CD14-positive monocyte (primary cell): Measurements from ENCODE around the gene FCN2. TPM values are rescaled to one million over a fixed set of nuclear protein-coding genes. Genes with fewer than 3 reads are reported as not detected.
A peak's percentile ranks its signal among the peaks of the same experiment; 100 is the strongest.

Experiments
- DNase-seq, 3 donors: peaks; one replicate each; pipeline ENCODE4 v3.0.0-alpha.2; 2011 to 2022
- H2AFZ ChIP-seq: 2 replicates; pipeline ENCODE4 v1.6.0; 2012; ENCODE audit warnings: mild to moderate bottlenecking, low read depth, low read length, inconsistent platforms; ENCODE audit not compliant: insufficient read depth, poor library complexity, severe bottlenecking
- H3K27ac ChIP-seq, 2 donors: 1 replicate in 1 of 2; 2 replicates in 1 of 2; pipeline ENCODE4 v1.5.1; 2012 to 2013; ENCODE audit warnings: low read length in 2 of 2, control low read depth in 1 of 2, inconsistent platforms in 1 of 2, low read depth in 1 of 2, mild to moderate bottlenecking in 1 of 2
- H3K27me3 ChIP-seq, 2 donors: one replicate each; pipeline versions ENCODE4 v1.6.0 to v1.6.1; 2011 to 2013; ENCODE audit warnings: low read length in 2 of 2; ENCODE audit not compliant: control insufficient read depth in 2 of 2, insufficient read depth in 2 of 2
- H3K36me3 ChIP-seq, 2 donors: replicated peaks in 1 of 2; 1 replicate in 1 of 2; 2 replicates in 1 of 2; pipeline versions ENCODE4 v1.5.1 to v1.6.1; 2012 to 2013; ENCODE audit warnings: low read length in 2 of 2, control low read depth in 1 of 2, inconsistent platforms in 1 of 2, mild to moderate bottlenecking in 1 of 2; ENCODE audit not compliant: insufficient read depth in 2 of 2, control insufficient read depth in 1 of 2
- H3K4me1 ChIP-seq, 2 donors: 1 replicate in 1 of 2; 2 replicates in 1 of 2; pipeline versions ENCODE4 v1.5.1 to v1.6.1; 2012 to 2013; ENCODE audit warnings: low read length in 2 of 2, control low read depth in 1 of 2, inconsistent platforms in 1 of 2, mild to moderate bottlenecking in 1 of 2, moderate library complexity in 1 of 2; ENCODE audit not compliant: insufficient read depth in 2 of 2, control insufficient read depth in 1 of 2
- H3K4me2 ChIP-seq: replicated peaks from 2 replicates; pipeline ENCODE3; 2012; ENCODE audit warnings: low read length, moderate library complexity, mild to moderate bottlenecking; ENCODE audit not compliant: poor library complexity, severe bottlenecking; ENCODE audit errors: extremely low read depth
- H3K4me3 ChIP-seq, 3 experiments: fragments of 200-600 bp in 1 of 3; sonication (generic) in 1 of 3; replicated peaks in 1 of 3; 1 replicate in 2 of 3; 2 replicates in 1 of 3; pipeline ENCODE4 v1.5.1; 2011 to 2013; ENCODE audit warnings: low read length in 3 of 3, mild to moderate bottlenecking in 3 of 3, control low read depth in 2 of 3, low read depth in 2 of 3, inconsistent platforms in 1 of 3, moderate library complexity in 1 of 3
- H3K79me2 ChIP-seq: 2 replicates; pipeline ENCODE4 v1.6.0; 2012; ENCODE audit warnings: mild to moderate bottlenecking, control low read depth, inconsistent platforms, low read length, moderate library complexity; ENCODE audit not compliant: insufficient read depth
- H3K9ac ChIP-seq: 2 replicates; pipeline ENCODE4 v1.6.0; 2017; ENCODE audit warnings: low read length, mild to moderate bottlenecking; ENCODE audit not compliant: insufficient read depth, poor library complexity, severe bottlenecking
- H3K9me3 ChIP-seq, 2 donors: replicated peaks in 1 of 2; 1 replicate in 1 of 2; 2 replicates in 1 of 2; pipeline versions ENCODE4 v1.5.1 to v1.6.1; 2012 to 2013; ENCODE audit warnings: low read length in 2 of 2, control low read depth in 1 of 2; ENCODE audit not compliant: control insufficient read depth in 1 of 2, insufficient read depth in 1 of 2
- H4K20me1 ChIP-seq: 2 replicates; pipeline ENCODE4 v1.6.0; 2012; ENCODE audit warnings: mild to moderate bottlenecking, low read length, control low read depth, moderate library complexity; ENCODE audit not compliant: insufficient read depth
- H3K27ac Mint-ChIP-seq, 7 donors: one replicate each; pipeline ENCODE4 v1.8.0; 2020; ENCODE audit warnings: mild to moderate bottlenecking in 7 of 7, mixed read lengths in 7 of 7, moderate library complexity in 6 of 7, inconsistent platforms in 2 of 7
- H3K27me3 Mint-ChIP-seq, 3 donors: one replicate each; pipeline ENCODE4 v1.8.0; 2021 to 2022; ENCODE audit warnings: low read depth in 3 of 3, mild to moderate bottlenecking in 3 of 3, mixed read lengths in 3 of 3, moderate library complexity in 3 of 3, inconsistent platforms in 1 of 3
- H3K36me3 Mint-ChIP-seq, 2 donors: one replicate each; pipeline ENCODE4 v1.8.0; 2020; ENCODE audit warnings: mixed read lengths in 2 of 2, inconsistent platforms in 1 of 2, mild to moderate bottlenecking in 1 of 2
- H3K4me1 Mint-ChIP-seq: one replicate; pipeline ENCODE4 v1.8.0; 2020; ENCODE audit warnings: mild to moderate bottlenecking, mixed read lengths
- H3K4me3 Mint-ChIP-seq, 2 donors: one replicate each; pipeline ENCODE4 v1.8.0; 2020; ENCODE audit warnings: mild to moderate bottlenecking in 2 of 2, mixed read lengths in 2 of 2, moderate library complexity in 1 of 2
- H3K9me3 Mint-ChIP-seq, 7 donors: one replicate each; pipeline ENCODE4 v1.8.0; 2020 to 2022; ENCODE audit warnings: mixed read lengths in 7 of 7, mild to moderate bottlenecking in 6 of 7, moderate library complexity in 6 of 7, inconsistent platforms in 2 of 7
- CTCF ChIP-seq: fragments of 200-600 bp; IDR thresholded peaks from one replicate; pipeline ENCODE4 v1.8.0; 2022; ENCODE audit warnings: antibody characterized with exemption, mild to moderate bottlenecking
- WGBS: methylation state at CpG from one replicate; pipeline ENCODE4 v1.1.5; 2013; ENCODE audit warnings: missing lambda C conversion rate; ENCODE audit not compliant: insufficient coverage; 5-methylcytosine and 5-hydroxymethylcytosine counted together
- intact Hi-C, 2 donors: fragments of 100-400 bp; cut with micrococcal nuclease; formaldehyde crosslinking; loops; one replicate each; pipeline versions ENCODE4 v1.15.0 to v1.15.1; 2023
- polyA plus RNA-seq, 3 donors: library from polyadenylated mRNA; depleted of rRNA in 1 of 3; unstranded in 2 of 3; stranded (reverse) in 1 of 3; fragments of 300-500 nt in 2 of 3; fragments of >200 nt in 1 of 3; fragmentation: Illumina TruSeq in 2 of 3; gene quantifications; 1 replicate in 2 of 3; 2 replicates in 1 of 3; pipeline ENCODE4 v1.2.3, GENCODE V29; 2012 to 2021

Gene FCN2
- polyA plus RNA-seq, 3 donors, result not detected

GRCh38 chr9:134884492-134884891, 3.9 kb downstream of the FCN2 start:
- TF ChIP-seq CTCF, result no peak
- no peak overlapping the region for H3K4me3 ChIP-seq
- H3K9me3 ChIP-seq, result no peaks in the 10 kb centered on the region
- H3K9ac ChIP-seq, result no peak overlapping the region
- no peak overlapping the region for H2AFZ ChIP-seq
- peaks cover 14 to 15% of the 10 kb centered on the region in 2 donors for H3K4me1 ChIP-seq
- no peaks in the 10 kb centered on the region for H3K36me3 Mint-ChIP-seq
- H4K20me1 ChIP-seq, result no peaks in the 10 kb centered on the region
- H3K36me3 ChIP-seq, result no peaks in the 10 kb centered on the region
- DNase-seq, result peak in 1 of 3 donors; percentile 0
- no peaks in the 10 kb centered on the region for H3K79me2 ChIP-seq
- H3K27me3 ChIP-seq, result peaks cover 0 to 11% of the 10 kb centered on the region in 2 donors
- H3K9me3 Mint-ChIP-seq, result peaks cover 0 to 2% (median 0%) of the 10 kb centered on the region in 7 donors
- H3K27ac ChIP-seq, result no peak overlapping the region
- no peak overlapping the region for H3K27ac Mint-ChIP-seq
- H3K4me2 ChIP-seq, result no peak overlapping the region
- no peak overlapping the region for H3K4me3 Mint-ChIP-seq
- peaks cover 10% of the 10 kb centered on the region for H3K4me1 Mint-ChIP-seq
- WGBS, result 91% methylated on average over 4 of the region's 8 CpGs
- intact Hi-C loops, result no loop called here
- peaks cover 16 to 43% (median 26%) of the 10 kb centered on the region in 3 donors for H3K27me3 Mint-ChIP-seq

- H3K4me1 ChIP-seq, result peaks cover 14 to 15% of the 10 kb centered on the region in 2 donors
- Mint-ChIP-seq H3K36me3 (no peaks in the 10 kb centered on the region), H3K9me3 (peaks cover 0 to 2% (median 0%) of the 10 kb centered on the region in 7 donors), H3K27ac (no peak overlapping the region), H3K4me1 (peaks cover 10% of the 10 kb centered on the region), H3K27me3 (peaks cover 14 to 42% (median 26%) of the 10 kb centered on the region in 3 donors), H3K4me3 (no peak overlapping the region)
- no peak overlapping the region for H3K9ac ChIP-seq
- no peak overlapping the region for H3K4me2 ChIP-seq
- peaks cover 0 to 11% of the 10 kb centered on the region in 2 donors for H3K27me3 ChIP-seq
- 96% methylated on average over 15 of the region's 22 CpGs for WGBS
- no peak overlapping the region for H2AFZ ChIP-seq
- intact Hi-C loops, result no loop called here
- no peak overlapping the region for H3K4me3 ChIP-seq
- no peaks in the 10 kb centered on the region for H3K36me3 ChIP-seq
- no peak overlapping the region for H3K27ac ChIP-seq
- no peak for TF ChIP-seq CTCF
- no peaks in the 10 kb centered on the region for H4K20me1 ChIP-seq
- no peaks in the 10 kb centered on the region for H3K9me3 ChIP-seq
- no peaks in the 10 kb centered on the region for H3K79me2 ChIP-seq
- peak in 1 of 3 donors; percentile 2 for DNase-seq
Observed at GRCh38 chr9:134885001-134885678, 4.5 kb downstream of the FCN2 start.
